Measurements from ENCODE around the gene SDHD.

- no peak for TF ChIP-seq EZH2 (IDR thresholded peaks at IDR 0.05; ENCODE audit: low read length)
- peak; percentile 47 to 67 (median 63) for TF ChIP-seq CTCF (optimal IDR thresholded peaks at IDR 0.05 in 1 of 3, IDR thresholded peaks at IDR 0.05 in 1 of 3, conservative IDR thresholded peaks at IDR 0.05 in 1 of 3; ENCODE audit: extremely low read depth in 1 of 3, insufficient read depth in 2 of 3, low read length in 3 of 3)
Observed at GRCh38 chr11:112113539-112114457, 27.1 kb downstream of the SDHD start.
